ENCODE data around the gene INVS. TPM values are rescaled to one million over a fixed set of nuclear protein-coding genes. Genes with fewer than 3 reads are reported as not detected.

Gene INVS
- total and polyA plus RNA-seq, 2 of the 13 experiments (the other 11 are each of a cell fraction or from before 2014, with no cell fraction given), result 11.3 to 16.3 TPM

GRCh38 chr9:100220936-100221335 is 121.9 kb downstream of the INVS start:
- POLR2A ChIA-PET, result interaction anchor here (0.7 kb wide), 1 partner anchor 252 kb away, joined by 3 read pairs; the partner anchor contains the start of gene TMEFF1
- CTCF ChIA-PET (ENCODE audit: low intra/inter-chr PET ratio, low total read pairs), result no interaction called here
- intact Hi-C loops (cut with micrococcal nuclease; ENCODE audit: unreplicated experiment) (no loop called here), in situ Hi-C loops (cut with HindIII; ENCODE audit: extremely low pct_ligation_motif_present, low pct_unique_long_range_greater_than_20kb) (no loop called here)
- DNase-seq (ENCODE audit: low spot score) (no peak), FAIRE-seq (no peak), ATAC-seq (no peak)
- peaks cover 0 to 6% of the 10 kb centered on the region in 2 experiments; a peak in 2 of 5 replicates for H3K36me3 ChIP-seq (replicated peaks in 1 of 2; ENCODE audit: control insufficient read depth in 1 of 2, insufficient read depth in 2 of 2, low read length in 2 of 2)
- H2AFZ ChIP-seq (ENCODE audit: low read length), result no peak overlapping the region
- TF ChIP-seq, protein P1, sequence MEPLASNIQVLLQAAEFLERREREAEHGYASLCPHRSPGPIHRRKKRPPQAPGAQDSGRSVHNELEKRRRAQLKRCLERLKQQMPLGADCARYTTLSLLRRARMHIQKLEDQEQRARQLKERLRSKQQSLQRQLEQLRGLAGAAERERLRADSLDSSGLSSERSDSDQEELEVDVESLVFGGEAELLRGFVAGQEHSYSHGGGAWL (CRISPR knock-in tag; IDR thresholded peaks at IDR 0.05), result no peak
- TF ChIP-seq ZNF329 (CRISPR knock-in tag; IDR thresholded peaks at IDR 0.05; ENCODE audit: low read depth) (no peak), ZNF335 (CRISPR knock-in tag; IDR thresholded peaks at IDR 0.05) (no peak), SNAI1 (CRISPR knock-in tag; IDR thresholded peaks at IDR 0.05; ENCODE audit: borderline replicate concordance) (no peak), ZNF792 (CRISPR knock-in tag; IDR thresholded peaks at IDR 0.05) (no peak), MIXL1 (CRISPR knock-in tag; IDR thresholded peaks at IDR 0.05) (no peak), NCOR1 (IDR thresholded peaks at IDR 0.05; ENCODE audit: borderline replicate concordance, low read length) (no peak), POLR2AphosphoS2 (IDR thresholded peaks at IDR 0.05; ENCODE audit: low read depth, low read length) (no peak), RBM22 (optimal IDR thresholded peaks at IDR 0.05; ENCODE audit: low read length) (no peak), ZFP90 (CRISPR knock-in tag; IDR thresholded peaks at IDR 0.05; ENCODE audit: borderline replicate concordance) (no peak), ZBTB43 (CRISPR knock-in tag; conservative IDR thresholded peaks at IDR 0.05) (no peak), BORCS8-MEF2B (CRISPR knock-in tag; IDR thresholded peaks at IDR 0.05) (no peak)
- TF ChIP-seq, protein P2, sequence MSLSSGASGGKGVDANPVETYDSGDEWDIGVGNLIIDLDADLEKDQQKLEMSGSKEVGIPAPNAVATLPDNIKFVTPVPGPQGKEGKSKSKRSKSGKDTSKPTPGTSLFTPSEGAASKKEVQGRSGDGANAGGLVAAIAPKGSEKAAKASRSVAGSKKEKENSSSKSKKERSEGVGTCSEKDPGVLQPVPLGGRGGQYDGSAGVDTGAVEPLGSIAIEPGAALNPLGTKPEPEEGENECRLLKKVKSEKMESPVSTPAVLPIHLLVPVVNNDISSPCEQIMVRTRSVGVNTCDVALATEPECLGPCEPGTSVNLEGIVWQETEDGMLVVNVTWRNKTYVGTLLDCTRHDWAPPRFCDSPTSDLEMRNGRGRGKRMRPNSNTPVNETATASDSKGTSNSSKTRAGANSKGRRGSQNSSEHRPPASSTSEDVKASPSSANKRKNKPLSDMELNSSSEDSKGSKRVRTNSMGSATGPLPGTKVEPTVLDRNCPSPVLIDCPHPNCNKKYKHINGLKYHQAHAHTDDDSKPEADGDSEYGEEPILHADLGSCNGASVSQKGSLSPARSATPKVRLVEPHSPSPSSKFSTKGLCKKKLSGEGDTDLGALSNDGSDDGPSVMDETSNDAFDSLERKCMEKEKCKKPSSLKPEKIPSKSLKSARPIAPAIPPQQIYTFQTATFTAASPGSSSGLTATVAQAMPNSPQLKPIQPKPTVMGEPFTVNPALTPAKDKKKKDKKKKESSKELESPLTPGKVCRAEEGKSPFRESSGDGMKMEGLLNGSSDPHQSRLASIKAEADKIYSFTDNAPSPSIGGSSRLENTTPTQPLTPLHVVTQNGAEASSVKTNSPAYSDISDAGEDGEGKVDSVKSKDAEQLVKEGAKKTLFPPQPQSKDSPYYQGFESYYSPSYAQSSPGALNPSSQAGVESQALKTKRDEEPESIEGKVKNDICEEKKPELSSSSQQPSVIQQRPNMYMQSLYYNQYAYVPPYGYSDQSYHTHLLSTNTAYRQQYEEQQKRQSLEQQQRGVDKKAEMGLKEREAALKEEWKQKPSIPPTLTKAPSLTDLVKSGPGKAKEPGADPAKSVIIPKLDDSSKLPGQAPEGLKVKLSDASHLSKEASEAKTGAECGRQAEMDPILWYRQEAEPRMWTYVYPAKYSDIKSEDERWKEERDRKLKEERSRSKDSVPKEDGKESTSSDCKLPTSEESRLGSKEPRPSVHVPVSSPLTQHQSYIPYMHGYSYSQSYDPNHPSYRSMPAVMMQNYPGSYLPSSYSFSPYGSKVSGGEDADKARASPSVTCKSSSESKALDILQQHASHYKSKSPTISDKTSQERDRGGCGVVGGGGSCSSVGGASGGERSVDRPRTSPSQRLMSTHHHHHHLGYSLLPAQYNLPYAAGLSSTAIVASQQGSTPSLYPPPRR (CRISPR knock-in tag; IDR thresholded peaks at IDR 0.05; ENCODE audit: borderline replicate concordance), result no peak
- H3K27me3 ChIP-seq (ENCODE audit: control insufficient read depth in 1 of 2, insufficient read depth in 2 of 2, low read length in 2 of 2), result no peaks in the 10 kb centered on the region
- H3K79me2 ChIP-seq (ENCODE audit: insufficient read depth, low read length), result no peaks in the 10 kb centered on the region
- H3K9me3 ChIP-seq (ENCODE audit: low read length), result no peaks in the 10 kb centered on the region
- no peak overlapping the region for H3K4me2 ChIP-seq (ENCODE audit: low read depth, low read length)
- no TSS peak for BruUV-seq (replicated peaks)
- H3K4me3 ChIP-seq (replicated peaks in 1 of 3; ENCODE audit: insufficient read depth in 1 of 3, low read depth in 2 of 3, low read length in 3 of 3), result no peak overlapping the region
- H4K20me1 ChIP-seq (ENCODE audit: insufficient read depth, low read length), result no peaks in the 10 kb centered on the region
- H3K9ac ChIP-seq (ENCODE audit: insufficient read depth, low read depth, low read length), result no peak overlapping the region
- 72% methylated on average over 1 of the region's 1 CpG for WGBS (ENCODE audit: low lambda C conversion rate)
- H3K4me1 ChIP-seq (ENCODE audit: insufficient read depth, low read length), result peaks cover 8% of the 10 kb centered on the region; the same call in 1 of the 2 replicates
- H3K27ac ChIP-seq (ENCODE audit: extremely low read length, insufficient read depth, low read length), result no peak overlapping the region

Data from HepG2 (cell line).